Suppressor macrophage (primary cell): ENCODE results near the gene ABHD15.

ENCODE experiments used
- DNase-seq, 4 experiments: peaks; one replicate each; pipeline ENCODE4 v3.0.0-alpha.2; 2020 to 2022

The ABHD15 gene

GRCh38 chr17:29518359-29518758, 48.5 kb downstream of the ABHD15 start:
- DNase-seq = no peak

- no peak for DNase-seq
These were observed 52.0 kb downstream of the ABHD15 start for GRCh38 chr17:29514792-29515191.

GRCh38 chr17:29510953-29511352, 55.9 kb downstream of the ABHD15 start:
- DNase-seq = no peak
